Frontal cortex (tissue), 4 donors: ENCODE results near the gene MYLK. TPM values are rescaled to one million over a fixed set of nuclear protein-coding genes. Genes with fewer than 3 reads are reported as not detected.

Source experiments
- DNase-seq, 2 donors: peaks; one replicate each; pipeline ENCODE4 v3.0.0; 2012; ENCODE audit warnings: low spot score in 2 of 2
- FAIRE-seq: peaks from 2 replicates; lab custom pipeline; 2012; peaks lifted over from hg19 to GRCh38; lab: Jason Lieb, UNC
- total RNA-seq: library from RNA; depleted of rRNA; stranded (reverse); fragments of >200 nt; gene quantifications from one replicate; pipeline ENCODE4 v1.2.3, GENCODE V29; 2014
- donor health status: control.
- donor health status: control.
- donor health status: control.

Gene MYLK
- total RNA-seq, 1 donor from 2014 or later, result 6.1 TPM

DNA sequence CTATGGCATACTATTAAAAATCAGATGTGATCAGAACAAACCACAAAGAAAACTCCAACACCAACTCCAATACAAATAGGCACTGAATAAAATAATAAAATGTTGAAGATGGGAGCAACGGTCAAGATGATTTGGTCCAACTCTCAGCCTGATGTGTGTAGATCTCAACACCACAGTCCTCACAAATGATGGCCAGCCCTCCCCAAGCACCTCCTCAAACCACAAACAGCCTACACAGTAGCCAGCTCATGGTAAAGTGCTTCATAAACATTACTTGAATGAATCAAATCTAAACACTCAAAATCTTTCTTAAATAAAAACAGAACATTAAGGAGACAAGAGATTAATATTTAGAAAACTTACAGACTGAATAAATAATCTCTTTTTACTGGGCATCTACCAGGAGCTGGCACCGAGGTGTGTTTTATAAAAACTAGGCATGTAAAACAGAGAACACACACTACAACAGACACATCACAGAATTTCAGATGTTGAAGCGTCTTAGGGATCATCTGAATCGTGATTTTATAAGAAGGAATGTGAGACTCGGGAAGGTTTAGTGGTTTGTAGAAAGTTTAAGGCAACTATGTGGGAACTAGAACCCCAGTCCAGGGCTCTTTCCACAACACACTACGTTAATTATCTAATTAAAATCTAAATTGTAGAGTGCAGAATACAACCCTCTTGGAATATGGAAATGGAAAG, 102.4 kb downstream of the MYLK start:
- FAIRE-seq, result no peak
- DNase-seq, result no peak

DNA sequence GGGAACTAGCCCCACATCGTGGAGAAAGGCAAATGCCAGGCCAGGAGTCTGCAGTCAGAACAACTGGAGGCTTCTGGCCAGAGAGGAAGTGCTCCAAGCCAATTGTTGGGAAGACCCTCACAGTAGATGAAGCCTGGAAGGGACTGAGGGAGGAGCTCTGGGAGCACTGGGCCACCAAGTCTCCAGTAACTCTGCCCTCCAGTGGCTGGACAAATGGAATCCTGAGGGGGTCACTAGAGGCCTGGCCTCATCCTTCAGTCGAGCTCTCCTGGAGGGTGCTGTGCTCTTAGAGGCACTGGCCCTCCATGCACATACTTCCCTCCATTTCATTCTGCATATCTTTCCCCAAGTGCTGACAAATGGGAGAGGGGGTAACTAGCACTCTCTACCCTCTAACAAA, 103.0 kb downstream of the MYLK start:
- no peak for DNase-seq
- no peak for FAIRE-seq

DNA sequence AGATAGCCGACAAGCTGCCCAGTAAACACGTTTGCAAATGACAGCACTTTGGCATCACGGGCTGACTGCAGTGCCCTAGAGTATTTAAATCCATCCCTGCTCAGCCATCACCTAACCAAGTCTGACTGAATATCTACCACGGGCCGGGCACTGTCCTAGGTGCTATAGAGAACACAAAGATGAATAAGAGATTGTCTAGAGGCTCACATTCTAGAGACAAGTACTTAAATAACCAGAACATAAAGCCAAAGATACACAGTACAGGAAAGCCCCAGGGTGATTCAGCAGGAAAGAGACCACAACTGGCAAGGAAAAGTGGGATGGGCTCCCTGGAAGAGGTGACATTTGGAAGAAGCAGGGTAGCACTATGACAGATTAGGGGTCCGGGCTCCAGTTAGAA, 103.5 kb downstream of the MYLK start:
- FAIRE-seq, result no peak
- no peak for DNase-seq

DNA sequence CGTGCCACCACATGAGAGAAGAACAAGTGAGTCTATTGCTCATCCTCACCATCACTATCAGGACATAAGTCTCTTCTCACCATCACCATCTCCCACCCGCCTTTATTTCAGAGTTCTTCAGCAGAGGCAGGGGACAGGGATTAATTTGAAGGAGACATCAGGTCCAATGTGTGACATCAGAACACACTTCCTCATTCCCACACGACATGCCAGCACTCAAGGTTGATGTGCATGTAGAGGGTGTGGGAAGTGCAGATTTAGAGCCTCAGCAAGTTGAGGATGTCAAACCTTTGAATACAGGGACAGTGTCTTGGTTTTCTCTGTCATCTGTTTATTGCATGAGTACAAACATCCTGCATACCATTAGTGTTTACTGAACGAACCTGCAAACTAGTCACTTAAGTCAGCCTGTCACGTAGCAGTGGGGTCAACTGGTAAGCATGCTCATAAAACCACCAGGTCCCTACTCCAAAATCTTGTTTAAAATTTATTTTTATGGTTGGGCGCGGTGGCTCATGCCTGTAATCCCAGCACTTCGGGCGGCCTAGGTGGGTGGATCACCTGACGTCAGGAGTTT, 104.4 kb downstream of the MYLK start:
- DNase-seq, result no peak
- no peak for FAIRE-seq

DNA sequence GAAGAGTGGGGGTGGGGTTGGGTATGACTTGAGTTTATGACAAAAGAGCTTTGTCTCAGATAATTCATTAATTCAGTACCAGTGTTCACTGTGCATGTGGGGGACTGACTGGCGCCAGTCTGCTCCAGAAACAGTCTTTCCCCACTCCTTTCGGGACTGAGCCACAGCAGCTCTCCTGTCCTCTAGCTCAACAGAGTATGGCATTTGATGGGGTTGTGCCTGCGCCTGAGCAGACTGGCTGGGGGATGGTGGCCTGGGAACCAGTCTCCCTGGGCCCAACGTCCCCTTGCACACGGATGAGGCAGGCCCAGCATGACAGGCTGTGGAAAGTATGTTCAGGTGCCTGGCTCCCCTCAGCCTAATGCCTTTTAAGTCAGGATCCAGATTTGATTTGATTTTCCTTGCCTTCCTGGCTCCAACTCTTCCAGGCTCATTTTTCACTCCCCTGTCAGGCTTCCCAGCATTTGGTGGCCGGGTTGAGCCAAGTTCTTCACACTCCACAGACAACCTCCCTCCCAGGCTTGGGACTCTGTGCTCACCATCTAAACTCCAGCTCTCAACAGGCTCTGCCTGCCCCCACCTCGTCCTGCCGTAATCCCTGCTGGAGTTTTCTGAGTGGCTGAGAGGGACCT, 105.0 kb downstream of the MYLK start:
- FAIRE-seq, result no peak
- DNase-seq, result peak in 1 of 2 donors; percentile 28

DNA sequence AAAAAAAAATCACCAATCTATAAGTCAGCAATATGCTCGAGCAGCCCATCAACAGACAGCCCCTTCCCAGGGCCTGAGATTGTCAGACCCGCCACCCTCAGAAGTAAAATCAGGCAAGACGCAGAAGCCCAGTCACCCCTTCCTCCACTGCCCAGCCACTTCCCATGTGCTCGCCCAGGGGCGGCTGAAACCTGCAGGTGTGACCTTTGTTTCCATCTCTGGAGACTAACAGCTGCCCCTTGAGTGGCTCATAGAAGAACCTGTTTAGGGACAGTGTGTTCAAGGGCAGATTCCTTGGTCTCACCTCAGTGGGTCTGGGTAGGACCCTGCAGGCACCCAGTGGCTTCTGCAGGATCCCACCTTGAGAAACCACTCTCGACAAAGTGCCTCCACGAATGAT, 105.6 kb downstream of the MYLK start:
- DNase-seq (no peak), FAIRE-seq (no peak)

DNA sequence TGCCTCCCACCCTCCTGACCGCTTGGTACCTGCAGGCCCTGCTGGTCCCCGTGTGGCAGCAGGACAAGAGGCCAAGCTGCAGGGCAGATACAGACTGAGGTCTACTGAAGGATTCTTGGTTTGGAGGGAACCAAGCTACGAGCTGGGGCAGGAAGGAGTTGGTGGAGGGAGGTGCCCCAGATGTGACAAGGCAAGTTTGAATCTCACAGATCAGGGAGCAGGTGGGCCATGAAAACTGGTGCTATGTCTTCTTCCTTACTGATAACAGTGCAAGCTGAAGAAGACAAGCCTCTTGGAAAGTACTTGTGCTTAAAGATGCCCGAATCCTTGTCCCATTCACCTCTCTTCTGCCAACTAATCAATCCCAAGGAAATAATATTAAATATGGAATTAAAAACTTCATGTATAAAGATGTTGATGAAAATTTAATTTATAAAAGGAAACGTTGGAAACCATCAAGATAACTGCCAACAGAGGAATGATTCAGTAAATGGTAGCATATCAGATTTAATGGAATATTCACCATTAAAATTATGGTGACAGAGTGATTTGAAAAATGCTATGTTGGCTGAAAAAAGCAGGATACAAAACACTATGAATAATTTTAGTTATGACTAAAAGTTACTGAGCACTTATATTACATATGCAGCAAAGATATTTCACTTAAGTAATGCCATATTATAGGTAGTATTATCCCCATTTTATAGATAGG, 107.9 kb downstream of the MYLK start:
- no peak for FAIRE-seq

DNA sequence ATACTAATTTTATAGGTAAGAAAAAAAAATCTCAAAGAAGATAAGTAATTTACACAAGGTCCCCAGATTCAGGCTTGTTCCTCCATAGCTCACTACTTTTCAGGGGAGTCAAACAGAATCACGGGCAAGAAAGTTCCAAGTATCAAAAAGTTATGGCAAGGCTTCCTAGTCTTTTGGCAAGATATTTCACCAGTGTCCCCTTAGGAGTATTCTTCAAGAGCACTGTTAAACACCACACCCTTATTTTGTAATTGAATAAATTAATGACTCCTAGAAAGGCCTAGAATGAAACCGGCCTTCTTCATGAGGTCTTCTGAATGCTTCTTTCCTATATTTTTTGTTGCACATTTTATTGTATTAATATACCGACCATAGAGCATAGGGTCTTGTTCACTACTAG, 109.7 kb downstream of the MYLK start:
- FAIRE-seq, result no peak
- DNase-seq, result no peak

More for the DNA sequence above, 107.9 kb downstream of the MYLK start:
- no peak for DNase-seq

DNA sequence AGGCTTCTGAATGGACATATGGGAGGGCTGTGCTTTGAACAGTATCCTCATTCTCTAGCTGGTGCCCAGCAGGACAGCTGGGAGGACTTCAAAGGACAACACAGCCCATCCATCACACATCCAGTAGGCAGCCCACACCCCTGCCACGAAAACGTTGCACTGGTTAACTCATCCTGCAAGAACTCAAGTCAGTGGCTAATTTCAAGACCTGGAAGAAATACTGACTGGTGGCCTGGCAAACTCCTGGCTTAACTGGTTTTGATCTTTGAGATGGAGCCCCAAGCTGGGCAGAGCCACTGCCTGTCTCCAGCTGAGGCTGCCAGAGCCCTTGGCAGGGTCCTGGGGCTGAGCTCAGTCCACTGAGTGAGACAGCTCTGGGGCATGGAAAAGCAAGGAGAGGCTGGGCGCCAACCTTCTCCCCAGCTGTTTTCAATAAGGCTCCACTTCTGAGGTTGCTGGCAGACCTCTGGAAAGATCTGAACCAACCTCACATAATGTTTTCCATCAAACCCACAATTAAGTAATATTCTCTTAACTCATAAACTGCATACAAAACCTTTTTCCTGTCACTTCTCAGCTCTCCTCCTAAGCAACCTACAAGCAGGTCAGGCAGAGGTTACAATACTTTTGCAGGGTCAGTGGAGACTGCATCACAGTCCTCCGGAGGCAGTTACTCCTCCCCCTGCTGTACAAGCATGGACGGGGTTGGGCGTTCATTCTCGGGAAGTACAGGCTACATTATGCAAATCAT, 110.3 kb downstream of the MYLK start:
- DNase-seq (peak in 1 of 2 donors; percentile 28), FAIRE-seq (no peak)

DNA sequence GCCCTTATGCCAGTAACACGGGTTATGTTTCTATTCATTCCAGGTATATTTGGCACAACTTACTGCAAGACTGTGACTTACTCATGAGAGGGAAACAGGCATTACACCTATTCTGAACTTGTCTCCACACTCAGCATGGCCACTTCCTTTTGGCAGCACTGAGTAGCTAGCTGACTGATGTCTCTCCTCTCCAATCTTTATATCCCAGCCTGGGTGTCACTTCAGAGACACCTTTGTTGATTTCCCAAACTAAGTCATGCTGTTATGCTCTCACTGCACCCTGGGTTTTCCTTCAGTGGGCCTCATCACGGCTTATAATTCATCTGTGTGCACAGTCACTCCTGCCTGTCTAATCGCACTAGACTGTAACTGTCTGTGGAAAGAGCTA, 114.8 kb downstream of the MYLK start:
- FAIRE-seq (no peak), DNase-seq (no peak)

DNA sequence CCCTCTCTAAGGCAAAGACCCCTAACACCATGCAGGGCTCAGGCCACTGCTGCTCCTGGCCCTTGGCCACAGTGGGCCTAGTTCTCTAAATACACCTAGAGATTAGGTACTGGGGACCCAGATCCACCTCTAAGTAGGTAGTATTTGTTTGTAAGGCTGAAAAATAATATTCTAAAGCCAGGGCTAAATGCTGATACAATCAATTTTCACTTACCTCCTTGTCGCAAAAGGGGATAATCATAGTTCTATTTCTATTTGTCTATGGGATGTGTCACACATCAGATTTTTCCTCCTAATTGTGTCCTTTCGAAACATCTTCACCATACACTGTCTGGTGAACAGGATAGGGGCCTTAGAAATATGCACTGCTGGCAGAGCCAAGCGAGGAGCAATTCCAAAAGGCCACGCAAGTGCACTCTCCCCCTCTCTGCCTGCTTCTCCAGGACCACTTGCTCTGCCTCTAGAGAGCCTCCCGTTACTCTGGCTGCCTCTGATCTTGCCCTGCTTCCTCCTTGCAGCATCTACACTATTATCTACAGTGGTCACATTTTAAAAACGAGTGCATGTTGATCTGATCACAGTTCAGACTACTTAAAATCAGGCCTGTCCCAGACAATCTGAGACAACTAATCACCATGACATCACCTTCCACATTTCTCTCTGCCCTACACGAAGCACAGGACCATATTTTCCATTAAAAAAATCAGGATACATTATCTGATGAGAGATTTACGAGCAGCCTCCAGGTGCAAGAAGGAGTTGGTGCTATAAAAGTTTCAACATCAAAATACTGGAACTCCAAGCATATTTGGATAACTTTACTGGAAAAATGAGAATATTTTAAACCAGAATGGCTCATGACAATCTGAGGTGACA, 115.4 kb downstream of the MYLK start:
- no peak for FAIRE-seq
- no peak for DNase-seq

DNA sequence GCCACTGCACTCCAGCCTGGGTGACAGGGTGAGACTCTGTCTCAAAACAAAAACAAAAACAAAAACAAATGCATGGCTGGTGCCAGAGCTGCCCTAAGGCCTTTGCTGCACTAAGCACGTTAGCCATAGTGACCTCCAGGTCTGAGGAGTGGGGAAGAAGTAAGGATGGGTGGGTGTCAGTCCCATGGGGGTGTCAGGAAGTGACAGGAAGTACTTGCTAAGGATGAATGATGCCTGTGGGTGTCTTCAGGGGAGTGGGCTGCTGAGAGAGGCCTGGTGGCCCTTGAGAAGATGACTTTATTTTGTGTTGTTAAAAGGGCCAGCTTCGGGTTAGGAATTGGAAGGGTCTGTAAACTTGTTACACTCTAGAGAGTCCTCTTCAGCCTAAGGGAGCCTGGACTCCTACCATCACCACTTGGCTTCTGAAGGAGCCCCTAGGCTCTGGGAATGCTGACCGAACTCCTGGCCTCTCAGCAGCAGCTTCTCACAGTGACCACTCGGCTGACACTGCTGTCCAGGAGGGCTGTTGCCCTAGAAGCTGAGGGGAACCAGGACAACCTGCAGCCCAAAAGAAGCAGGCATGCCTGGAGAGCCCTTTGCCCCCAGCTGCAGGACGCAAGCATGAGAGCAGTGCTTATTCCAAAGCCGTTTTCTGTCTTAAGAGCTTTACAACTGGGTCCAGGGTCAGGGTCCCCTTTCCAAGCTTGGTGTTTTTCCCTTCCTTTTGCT, 116.4 kb downstream of the MYLK start:
- no peak for FAIRE-seq
- DNase-seq, result no peak

DNA sequence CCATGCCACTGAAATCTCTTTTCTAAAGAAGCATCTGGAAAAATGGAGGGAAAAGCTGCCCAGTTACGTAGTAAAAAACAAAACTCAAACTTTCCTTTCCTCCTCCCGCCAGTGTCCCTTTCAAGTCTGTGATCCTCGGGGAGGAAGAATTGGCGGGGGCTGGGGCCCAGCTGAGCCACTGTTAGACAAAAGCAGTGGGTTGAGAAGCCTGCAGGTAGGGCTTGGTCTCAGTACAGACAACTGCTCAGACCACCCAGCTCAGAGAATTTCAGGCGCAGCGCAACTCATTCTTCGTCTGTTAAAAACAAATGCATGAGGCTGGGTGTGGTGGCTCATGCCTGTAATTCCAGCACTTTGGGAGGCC, 117.1 kb downstream of the MYLK start:
- no peak for FAIRE-seq
- DNase-seq, result no peak

DNA sequence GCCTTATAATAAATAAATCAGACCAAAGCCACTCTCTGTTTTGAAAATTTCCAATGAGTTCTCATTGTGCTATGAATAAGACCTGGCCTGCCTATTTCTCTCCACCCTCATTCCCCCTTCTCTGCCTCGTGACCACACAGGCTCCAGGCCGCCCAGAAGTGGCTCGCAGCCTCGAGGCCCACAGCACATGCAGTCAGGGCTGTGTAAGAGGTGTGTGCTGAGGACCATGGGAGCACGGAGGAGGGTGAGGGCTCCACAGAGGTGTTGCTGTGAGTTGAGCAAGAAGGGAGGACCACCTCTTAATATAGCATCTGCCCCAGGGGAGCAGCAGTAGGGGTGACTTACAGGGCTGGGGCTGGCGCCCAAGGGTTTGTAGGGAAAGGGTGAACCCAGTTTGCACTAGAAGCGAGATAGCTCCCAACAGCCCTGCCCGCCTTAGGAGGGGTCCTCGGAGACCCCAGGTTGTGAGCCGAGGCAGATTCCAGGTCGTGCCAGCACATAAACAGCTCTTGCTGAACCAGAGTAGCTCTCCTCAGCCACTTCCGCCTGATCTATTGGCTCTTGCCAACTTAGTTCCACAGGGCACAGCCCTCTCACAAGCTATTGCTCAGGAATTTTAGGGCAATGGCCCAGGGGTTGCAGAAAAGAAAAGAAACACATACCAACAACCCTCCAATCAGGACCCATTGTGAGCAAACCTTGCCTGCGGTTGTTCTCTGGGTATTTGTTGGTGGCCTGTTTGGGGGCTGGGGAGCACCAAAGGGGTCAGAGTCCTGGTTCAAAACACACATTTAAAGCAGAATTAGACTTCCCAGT, 117.7 kb downstream of the MYLK start:
- FAIRE-seq (no peak), DNase-seq (no peak)

DNA sequence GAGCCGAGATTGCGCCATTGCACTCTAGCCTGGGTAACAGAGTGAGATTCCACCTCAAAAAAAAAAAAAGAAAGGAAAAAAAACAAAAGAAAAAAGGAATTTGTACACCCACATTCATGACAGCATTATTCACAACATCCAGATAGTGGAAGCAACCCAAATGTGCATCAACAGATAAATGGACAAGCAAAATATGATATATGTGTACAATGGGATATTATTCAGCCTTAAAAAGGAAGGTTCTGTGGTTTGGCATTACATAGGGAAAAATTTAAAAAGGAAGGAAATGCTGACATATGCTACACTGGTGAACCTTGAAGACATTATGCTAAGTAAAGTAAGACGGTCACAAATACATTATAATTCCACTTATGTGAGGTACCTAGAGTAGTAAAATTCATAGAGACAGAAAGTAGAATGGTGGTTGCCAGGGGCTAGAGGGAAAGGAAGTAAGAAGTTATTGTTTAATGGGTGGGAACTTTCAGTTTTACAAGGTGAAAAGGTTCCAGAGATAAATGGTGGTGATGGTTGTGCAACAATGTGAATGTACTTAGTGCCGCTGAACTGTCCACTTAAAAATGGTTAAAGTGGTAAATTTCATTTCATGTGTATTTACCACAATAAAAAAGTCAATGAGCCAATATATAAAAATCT, 118.5 kb downstream of the MYLK start:
- DNase-seq, result no peak
- no peak for FAIRE-seq

DNA sequence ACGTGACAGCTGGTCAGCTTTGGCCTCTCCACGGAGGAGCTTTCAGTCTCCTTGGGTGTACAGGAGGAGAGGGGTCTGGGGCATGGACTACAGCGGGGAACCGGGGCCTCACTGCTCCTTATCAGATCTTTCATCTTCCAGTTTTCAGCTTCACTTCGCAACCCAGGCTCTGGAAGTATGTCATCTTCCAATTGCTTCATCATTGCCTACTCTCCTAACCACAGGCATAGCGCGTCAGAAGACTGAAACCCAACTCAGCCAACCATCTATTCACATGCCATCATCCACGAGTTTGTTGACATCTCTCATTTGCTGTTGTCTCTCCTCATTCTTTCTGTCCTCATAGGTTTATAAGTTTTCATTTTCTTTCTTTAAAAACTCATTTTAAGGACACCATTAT, 119.5 kb downstream of the MYLK start:
- FAIRE-seq (no peak), DNase-seq (no peak)

DNA sequence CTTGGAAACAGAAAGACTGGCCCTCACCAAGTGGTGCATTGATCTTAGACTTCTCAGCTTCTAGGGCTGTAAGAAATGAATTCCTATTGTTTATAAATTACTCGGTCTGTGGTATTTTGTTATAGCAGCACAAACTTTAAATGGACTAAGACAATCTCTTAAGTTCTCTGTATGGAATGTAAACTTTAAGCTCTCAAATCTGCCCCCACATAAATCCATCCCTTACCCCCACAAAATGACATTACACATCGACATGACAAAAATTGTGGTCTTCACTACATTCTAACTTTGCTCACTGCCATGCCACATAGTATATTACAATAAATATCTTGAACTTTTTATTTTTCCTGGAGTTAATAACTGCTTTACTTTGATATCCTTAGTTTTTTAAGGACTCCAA, 121.3 kb downstream of the MYLK start:
- no peak for FAIRE-seq
- DNase-seq, result no peak
